Mesothelial cell of epicardium (in vitro differentiated cells): ENCODE measurements around the gene KCNH2. TPM values are rescaled to one million over a fixed set of nuclear protein-coding genes. Genes with fewer than 3 reads are reported as not detected.

ENCODE experiments used
- DNase-seq, 2 experiments: peaks; one replicate each; pipeline ENCODE4 v3.0.0; 2021; ENCODE audit warnings: low spot score in 2 of 2; ENCODE audit not compliant: unreplicated experiment in 2 of 2
- H3K27ac Mint-ChIP-seq: 2 replicates; pipeline ENCODE4 v1.8.0; 2021; ENCODE audit warnings: mixed read lengths
- H3K27me3 Mint-ChIP-seq: 2 replicates; pipeline ENCODE4 v1.8.0; 2021; ENCODE audit warnings: low read depth, mixed read lengths
- H3K36me3 Mint-ChIP-seq: 2 replicates; pipeline ENCODE4 v1.8.0; 2021; ENCODE audit warnings: mixed read lengths
- H3K4me1 Mint-ChIP-seq: 2 replicates; pipeline ENCODE4 v1.8.0; 2021; ENCODE audit warnings: mixed read lengths
- H3K4me3 Mint-ChIP-seq: 2 replicates; pipeline ENCODE4 v1.8.0; 2021; ENCODE audit warnings: mild to moderate bottlenecking, moderate library complexity, mixed read lengths
- H3K9me3 Mint-ChIP-seq: 2 replicates; pipeline ENCODE4 v1.8.0; 2021; ENCODE audit warnings: mixed read lengths
- CTCF ChIP-seq: fragments of 200-600 bp; sonication (generic); IDR thresholded peaks from one replicate; pipeline ENCODE4 v1.5.0; 2021; ENCODE audit warnings: antibody characterized with exemption; ENCODE audit not compliant: unreplicated experiment
- total RNA-seq: library from RNA; stranded (reverse); gene quantifications from 3 replicates; pipeline ENCODE4 v1.2.1, GENCODE V29; 2021

The KCNH2 gene
- total RNA-seq, 1 donor from 2014 or later, result 11.2 TPM

GRCh38 chr7:150954201-150954985 is 23.7 kb downstream of the KCNH2 start:
- Mint-ChIP-seq H3K4me1 (peaks cover 31% of the 10 kb centered on the region), H3K36me3 (no peaks in the 10 kb centered on the region), H3K4me3 (peak overlapping the region; percentile 55), H3K27ac (peak overlapping the region; percentile 43), H3K27me3 (no peaks in the 10 kb centered on the region), H3K9me3 (no peaks in the 10 kb centered on the region)
- DNase-seq, result no peak
- TF ChIP-seq CTCF, result no peak

DNA sequence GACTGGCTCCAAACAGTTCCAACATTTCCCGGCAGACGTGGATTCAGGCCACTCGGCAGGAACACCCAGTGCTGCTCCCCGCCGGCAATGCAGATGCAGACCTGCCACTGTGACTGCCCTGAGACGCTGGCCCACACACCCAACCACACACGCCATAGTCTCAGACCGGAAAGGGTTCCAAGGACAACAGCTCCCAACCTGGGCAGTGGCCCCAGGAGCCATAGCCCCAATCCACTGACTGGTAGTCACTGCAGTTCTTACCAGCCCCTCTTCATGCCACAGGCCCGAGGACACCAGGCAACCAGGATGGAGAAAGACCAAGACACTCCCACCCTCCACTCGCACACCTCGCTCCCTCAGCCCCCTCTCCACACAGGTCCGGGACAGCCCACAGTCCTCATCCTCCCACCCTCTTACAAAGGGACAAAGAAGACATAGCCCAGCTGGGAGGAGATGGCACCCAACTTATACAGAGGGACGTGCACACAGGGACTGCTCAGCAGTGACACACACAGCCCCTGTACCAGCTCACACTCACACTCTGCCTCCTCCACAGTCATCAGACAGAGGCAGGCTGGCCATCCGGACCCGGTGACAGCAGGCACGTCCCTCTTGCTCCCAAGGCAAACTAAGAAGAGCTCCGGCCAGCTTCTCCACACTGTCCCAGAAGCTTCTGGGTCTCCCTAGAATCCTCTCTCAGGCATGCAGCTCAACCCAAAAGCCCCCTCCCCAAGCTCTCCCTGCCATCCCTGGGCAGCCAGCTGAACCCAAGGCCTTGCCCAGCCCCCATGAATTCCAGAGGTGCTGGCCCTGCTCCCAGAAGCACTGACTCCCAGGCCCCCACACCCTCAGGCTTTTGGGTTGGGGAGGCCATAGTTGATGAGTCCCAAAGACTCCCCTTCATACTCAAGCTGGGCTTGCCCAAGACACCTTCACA is 24.8 kb downstream of the KCNH2 start:
- Mint-ChIP-seq H3K27me3 (no peaks in the 10 kb centered on the region), H3K36me3 (no peaks in the 10 kb centered on the region), H3K9me3 (no peaks in the 10 kb centered on the region), H3K4me3 (no peak overlapping the region), H3K4me1 (peaks cover 39% of the 10 kb centered on the region), H3K27ac (no peak overlapping the region)
- DNase-seq, result no peak
- TF ChIP-seq CTCF, result no peak

DNA sequence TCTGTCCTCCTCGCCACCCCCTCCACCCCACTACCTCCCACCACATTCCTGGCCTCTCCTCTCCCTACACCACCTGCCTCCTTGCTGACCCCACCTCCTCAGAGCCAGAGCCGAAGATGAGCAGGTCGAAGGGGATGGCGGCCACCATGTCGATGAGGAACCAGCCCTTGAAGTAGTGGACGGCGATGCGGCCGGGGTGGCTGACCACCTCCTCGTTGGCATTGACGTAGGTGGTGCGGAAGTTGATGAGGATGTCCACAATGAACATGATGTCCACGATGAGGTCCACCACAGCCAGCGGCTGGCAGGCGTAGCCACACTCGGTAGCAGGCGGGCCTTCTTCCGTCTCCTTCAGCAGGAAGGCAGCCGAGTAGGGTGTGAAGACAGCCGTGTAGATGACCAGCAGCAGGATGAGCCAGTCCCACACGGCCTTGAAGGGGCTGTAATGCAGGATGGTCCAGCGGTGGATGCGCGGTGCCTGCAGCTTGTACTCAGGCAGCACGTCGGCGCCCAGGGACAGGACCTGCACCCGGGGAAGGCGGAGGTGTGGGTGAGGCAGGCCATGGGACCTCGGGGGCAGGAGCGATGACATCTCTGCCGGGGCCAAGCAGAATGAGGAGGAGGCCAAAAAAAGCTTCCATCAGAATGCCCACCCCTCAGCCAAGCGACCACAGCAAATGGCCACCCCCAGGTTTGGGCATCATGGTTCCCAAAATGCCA is 25.6 kb downstream of the KCNH2 start:
- Mint-ChIP-seq H3K36me3 (no peaks in the 10 kb centered on the region), H3K27ac (no peak overlapping the region), H3K4me1 (peaks cover 42% of the 10 kb centered on the region), H3K27me3 (no peaks in the 10 kb centered on the region), H3K4me3 (no peak overlapping the region), H3K9me3 (no peaks in the 10 kb centered on the region)
- DNase-seq, result no peak
- TF ChIP-seq CTCF, result no peak

- H3K4me1 Mint-ChIP-seq, result peaks cover 46% of the 10 kb centered on the region
- TF ChIP-seq CTCF, result no peak
- H3K36me3 Mint-ChIP-seq, result no peaks in the 10 kb centered on the region
- H3K27me3 Mint-ChIP-seq, result no peaks in the 10 kb centered on the region
- no peaks in the 10 kb centered on the region for H3K9me3 Mint-ChIP-seq
- peak in 1 of 2 experiments; percentile 7 for DNase-seq
- H3K4me3 Mint-ChIP-seq, result no peak overlapping the region
- H3K27ac Mint-ChIP-seq, result no peak overlapping the region
Measured at GRCh38 chr7:150951521-150951920, 26.6 kb downstream of the KCNH2 start.

DNA sequence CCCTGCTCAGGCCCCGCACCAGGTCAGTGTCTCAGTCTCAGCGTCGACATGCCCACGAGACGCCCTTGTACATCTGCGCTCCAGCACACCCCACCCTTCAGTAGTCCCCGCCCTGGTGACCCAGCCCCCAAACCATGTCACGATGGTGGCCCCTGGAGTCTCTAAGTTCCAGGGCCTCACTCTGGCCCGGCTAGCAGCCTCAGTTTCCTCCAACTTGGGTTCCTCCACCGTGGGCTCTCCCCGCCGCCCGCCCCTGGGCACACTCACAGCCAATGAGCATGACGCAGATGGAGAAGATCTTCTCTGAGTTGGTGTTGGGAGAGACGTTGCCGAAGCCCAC is 27.0 kb downstream of the KCNH2 start:
- no peaks in the 10 kb centered on the region for H3K27me3 Mint-ChIP-seq
- peak in 1 of 2 experiments; percentile 10 for DNase-seq
- no peak overlapping the region for H3K4me3 Mint-ChIP-seq
- peaks cover 47% of the 10 kb centered on the region for H3K4me1 Mint-ChIP-seq
- H3K27ac Mint-ChIP-seq, result no peak overlapping the region
- no peaks in the 10 kb centered on the region for H3K9me3 Mint-ChIP-seq
- TF ChIP-seq CTCF, result no peak
- no peaks in the 10 kb centered on the region for H3K36me3 Mint-ChIP-seq
